ENCODE measurements around the gene EPSTI1. TPM values are rescaled to one million over a fixed set of nuclear protein-coding genes. Genes with fewer than 3 reads are reported as not detected.

EPSTI1 gene
- total RNA-seq, 6 donors from 2014 or later = 10.2 to 61.8 (median 24.0) TPM

GRCh38 chr13:42947925-42948324 lies 44.1 kb downstream of the EPSTI1 start:
- Histone ChIP-seq H3K27ac (no peak overlapping the region), H3K4me1 (no peaks in the 10 kb centered on the region), H3K4me3 (no peak overlapping the region), H3K27me3 (no peaks in the 10 kb centered on the region), H3K36me3 (peaks cover 0 to 41% (median 13%) of the 10 kb centered on the region in 4 donors), H3K9me3 (no peaks in the 10 kb centered on the region)
- peak in 1 of 2 donors; percentile 17 for ATAC-seq (ENCODE audit: low FRiP score in 2 of 2)
- 96% methylated on average over 11 of the region's 11 CpGs; no CpG with 5 or more reads in 1 of the 2 donors for WGBS, 2 donors
- TF ChIP-seq POLR2A (IDR thresholded peaks at IDR 0.05) (no peak), POLR2AphosphoS5 (IDR thresholded peaks at IDR 0.05) (no peak), EP300 (IDR thresholded peaks at IDR 0.05) (no peak), CTCF (IDR thresholded peaks at IDR 0.05) (no peak)
- DNase-seq = peak in 1 of 2 donors; percentile 68

GRCh38 chr13:42946927-42947326 lies 45.1 kb downstream of the EPSTI1 start:
- ATAC-seq (ENCODE audit: low FRiP score in 2 of 2) (no peak), DNase-seq (no peak)
- Histone ChIP-seq H3K36me3 (peaks cover 0 to 31% (median 6%) of the 10 kb centered on the region in 4 donors), H3K9me3 (no peaks in the 10 kb centered on the region), H3K4me1 (no peaks in the 10 kb centered on the region), H3K27ac (no peak overlapping the region), H3K27me3 (no peaks in the 10 kb centered on the region), H3K4me3 (no peak overlapping the region)
- WGBS, 2 donors = 0 to 50% methylated on average over 1 of the region's 1 CpG
- TF ChIP-seq POLR2A (IDR thresholded peaks at IDR 0.05) = no peak
- no peak for TF ChIP-seq CTCF (IDR thresholded peaks at IDR 0.05)
- no peak for TF ChIP-seq EP300 (IDR thresholded peaks at IDR 0.05)
- no peak for TF ChIP-seq POLR2AphosphoS5 (IDR thresholded peaks at IDR 0.05)

- no peaks in the 10 kb centered on the region for H3K27me3 ChIP-seq
- 94% methylated on average over 3 of the region's 3 CpGs for WGBS, 2 donors
- no peaks in the 10 kb centered on the region for H3K4me1 ChIP-seq
- no peak overlapping the region for H3K27ac ChIP-seq
- no peaks in the 10 kb centered on the region for H3K9me3 ChIP-seq
- DNase-seq (no peak), ATAC-seq (ENCODE audit: low FRiP score in 2 of 2) (no peak)
- TF ChIP-seq EP300 (IDR thresholded peaks at IDR 0.05) (no peak), CTCF (IDR thresholded peaks at IDR 0.05) (no peak), POLR2AphosphoS5 (IDR thresholded peaks at IDR 0.05) (no peak), POLR2A (IDR thresholded peaks at IDR 0.05) (no peak)
- H3K4me3 ChIP-seq = no peak overlapping the region
- H3K36me3 ChIP-seq = peaks cover 0 to 19% (median 3%) of the 10 kb centered on the region in 4 donors
Observed at GRCh38 chr13:42929886-42930535, 62.0 kb downstream of the EPSTI1 start.

GRCh38 chr13:42926555-42926954 lies 65.5 kb downstream of the EPSTI1 start:
- no peak overlapping the region for H3K27ac ChIP-seq
- 85 to 96% methylated on average over 2 of the region's 2 CpGs for WGBS, 2 donors
- no peaks in the 10 kb centered on the region for H3K27me3 ChIP-seq
- no peaks in the 10 kb centered on the region for H3K9me3 ChIP-seq
- H3K4me1 ChIP-seq = no peaks in the 10 kb centered on the region
- DNase-seq = no peak
- no peak for ATAC-seq (ENCODE audit: low FRiP score in 2 of 2)
- H3K4me3 ChIP-seq = no peak overlapping the region
- TF ChIP-seq CTCF (IDR thresholded peaks at IDR 0.05) (no peak), POLR2A (IDR thresholded peaks at IDR 0.05) (no peak), POLR2AphosphoS5 (IDR thresholded peaks at IDR 0.05) (no peak), EP300 (IDR thresholded peaks at IDR 0.05) (no peak)
- peaks cover 0 to 37% (median 3%) of the 10 kb centered on the region in 4 donors for H3K36me3 ChIP-seq

GRCh38 chr13:42926043-42926442 lies 66.0 kb downstream of the EPSTI1 start:
- no peaks in the 10 kb centered on the region for H3K9me3 ChIP-seq
- no peaks in the 10 kb centered on the region for H3K27me3 ChIP-seq
- 90 to 98% methylated on average over 3 of the region's 3 CpGs for WGBS, 2 donors
- no peak overlapping the region for H3K27ac ChIP-seq
- peaks cover 0 to 37% (median 3%) of the 10 kb centered on the region in 4 donors for H3K36me3 ChIP-seq
- DNase-seq = no peak
- no peaks in the 10 kb centered on the region for H3K4me1 ChIP-seq
- ATAC-seq (ENCODE audit: low FRiP score in 2 of 2) = no peak
- no peak overlapping the region for H3K4me3 ChIP-seq
- TF ChIP-seq POLR2A (IDR thresholded peaks at IDR 0.05) (no peak), EP300 (IDR thresholded peaks at IDR 0.05) (no peak)
